SH-SY5Y (cell line): ENCODE data around the gene SCYL1.

Experiments used
- GATA2 ChIP-seq: IDR thresholded peaks from 2 replicates; pipeline ENCODE4 v1.6.1; 2011; ENCODE audit warnings: mild to moderate bottlenecking, low read depth, low read length
- GATA3 ChIP-seq: IDR thresholded peaks from 2 replicates; pipeline ENCODE4 v1.6.1; 2011; ENCODE audit warnings: low read depth, mild to moderate bottlenecking, low read length, moderate library complexity

DNA sequence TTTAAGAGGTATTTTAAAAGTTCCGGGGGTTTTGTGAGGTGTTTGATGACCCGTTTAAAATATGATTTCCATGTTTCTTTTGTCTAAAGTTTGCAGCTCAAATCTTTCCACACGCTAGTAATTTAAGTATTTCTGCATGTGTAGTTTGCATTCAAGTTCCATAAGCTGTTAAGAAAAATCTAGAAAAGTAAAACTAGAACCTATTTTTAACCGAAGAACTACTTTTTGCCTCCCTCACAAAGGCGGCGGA, 26.2 kb upstream of the SCYL1 start:
- TF ChIP-seq GATA2: no peak
- TF ChIP-seq GATA3: no peak
